ENCODE results near the gene GRPEL2.

Gene GRPEL2

DNA sequence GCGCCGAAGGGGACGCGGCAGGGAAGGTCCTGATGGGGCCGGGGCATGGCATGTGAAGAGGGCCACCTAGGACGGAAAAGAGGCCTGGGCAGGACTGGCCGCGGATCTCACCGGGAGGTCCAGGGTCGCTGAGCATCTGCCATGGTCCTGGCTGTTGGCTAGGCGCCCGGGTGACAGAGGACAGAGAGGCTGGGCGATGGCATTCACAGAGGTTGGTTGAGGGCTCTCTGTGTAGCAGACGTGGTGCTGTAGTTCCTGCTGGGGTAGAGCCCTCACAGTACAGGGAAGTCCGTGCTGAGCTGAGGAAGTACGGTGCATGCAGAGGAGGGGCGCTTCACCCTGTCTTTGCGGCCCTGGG is 13.0 kb downstream of the GRPEL2 start:
- peak; percentile 14 for DNase-seq

DNA sequence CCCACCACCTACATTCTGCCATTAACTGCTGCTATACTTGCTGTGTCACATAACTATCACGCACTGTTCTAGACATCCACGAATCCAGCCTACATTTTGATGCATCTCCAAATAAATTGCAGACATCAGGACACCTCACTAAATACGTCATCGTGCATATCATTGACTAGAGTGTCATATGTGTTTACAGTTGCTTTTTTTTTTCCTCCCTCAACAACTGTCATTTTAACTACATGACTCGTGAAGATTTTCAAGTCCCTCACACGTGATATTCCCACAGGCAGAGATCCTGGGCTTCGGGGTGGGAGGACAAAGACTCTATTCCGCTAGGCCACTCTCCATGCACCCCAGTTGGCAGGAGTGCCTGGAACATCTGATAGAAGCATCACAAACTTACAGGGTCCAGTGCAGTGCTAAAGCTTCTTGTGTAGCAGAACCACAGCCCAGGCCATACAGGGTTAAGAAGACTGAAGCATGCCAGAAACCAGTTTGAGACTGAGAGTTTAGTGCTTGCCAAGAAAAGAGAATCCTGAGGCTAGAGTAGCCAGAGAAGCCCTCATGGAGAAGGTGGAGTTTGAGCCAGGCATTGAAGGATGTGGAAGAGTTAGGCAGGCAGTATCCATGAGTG is 13.7 kb downstream of the GRPEL2 start:
- no peak for DNase-seq

DNA sequence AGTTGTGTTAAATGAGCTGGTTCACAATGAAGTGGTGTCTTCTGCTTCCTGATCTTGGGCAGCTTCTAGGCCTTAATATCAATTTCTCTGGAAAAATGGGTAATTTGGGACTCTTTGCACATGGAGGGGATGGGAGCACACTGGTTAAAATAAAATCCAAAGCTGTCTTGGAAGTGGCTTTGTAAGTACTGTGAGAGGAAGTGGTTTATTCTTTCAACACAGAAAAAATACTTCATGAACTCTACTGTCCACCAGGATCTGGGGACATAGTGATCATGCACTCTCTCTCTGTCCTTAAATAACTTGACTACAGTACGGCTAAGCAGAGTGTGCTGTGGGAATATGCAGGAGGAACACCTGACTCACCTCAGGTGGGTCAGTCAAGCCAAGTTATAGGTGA is 15.0 kb downstream of the GRPEL2 start:
- DNase-seq = no peak

DNA sequence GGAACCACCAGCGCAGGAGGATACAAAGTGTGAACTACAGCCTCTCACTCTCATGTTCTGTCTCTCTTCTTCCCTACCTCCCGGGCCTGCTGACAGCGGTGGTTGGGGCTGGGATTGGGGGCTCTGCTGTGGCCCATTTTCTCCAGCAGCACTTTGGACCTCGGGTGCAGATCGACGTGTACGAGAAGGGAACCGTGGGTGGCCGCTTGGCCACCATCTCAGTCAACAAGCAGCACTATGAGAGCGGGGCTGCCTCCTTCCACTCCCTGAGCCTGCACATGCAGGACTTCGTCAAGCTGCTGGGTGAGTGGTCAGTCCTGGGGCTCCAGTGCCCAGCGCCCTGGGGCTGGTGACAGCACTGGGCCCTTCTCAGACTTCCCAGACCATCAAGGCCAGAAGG is 17.2 kb downstream of the GRPEL2 start:
- DNase-seq = no peak

DNA sequence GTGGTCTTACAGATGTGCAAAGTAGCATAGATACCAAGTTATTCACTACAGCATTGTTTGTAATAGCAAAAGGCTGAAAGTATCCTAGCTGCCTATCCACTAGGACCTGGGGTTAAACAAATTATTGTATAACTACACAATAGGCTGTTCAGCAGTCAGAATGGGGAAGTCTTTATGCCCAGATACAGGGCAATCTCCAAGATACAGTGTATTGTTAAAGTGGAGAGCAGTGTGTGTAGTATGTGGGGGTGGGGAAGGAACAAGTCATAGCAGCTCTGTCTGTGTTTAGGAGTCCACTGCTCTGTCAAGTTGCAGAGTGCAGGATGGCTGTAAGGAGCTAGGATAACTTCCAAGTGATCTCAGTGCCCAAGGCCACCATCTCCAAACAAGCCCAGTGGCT is 18.1 kb downstream of the GRPEL2 start:
- no peak for DNase-seq

DNA sequence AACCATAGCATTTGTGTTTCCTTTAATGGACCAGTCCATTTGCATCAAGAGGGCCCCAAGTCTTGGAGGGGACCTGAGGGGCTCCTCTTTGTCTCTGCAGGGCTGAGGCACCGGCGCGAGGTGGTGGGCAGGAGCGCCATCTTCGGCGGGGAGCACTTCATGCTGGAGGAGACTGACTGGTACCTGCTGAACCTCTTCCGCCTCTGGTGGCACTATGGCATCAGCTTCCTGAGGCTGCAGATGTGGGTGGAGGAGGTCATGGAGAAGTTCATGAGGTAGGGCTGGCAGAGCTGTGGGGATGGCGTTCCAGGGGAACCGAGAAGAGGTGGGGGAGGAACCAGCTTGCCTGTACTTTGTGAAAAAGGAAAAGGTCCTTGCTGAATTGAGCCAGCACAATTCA is 18.6 kb downstream of the GRPEL2 start:
- DNase-seq = no peak

DNA sequence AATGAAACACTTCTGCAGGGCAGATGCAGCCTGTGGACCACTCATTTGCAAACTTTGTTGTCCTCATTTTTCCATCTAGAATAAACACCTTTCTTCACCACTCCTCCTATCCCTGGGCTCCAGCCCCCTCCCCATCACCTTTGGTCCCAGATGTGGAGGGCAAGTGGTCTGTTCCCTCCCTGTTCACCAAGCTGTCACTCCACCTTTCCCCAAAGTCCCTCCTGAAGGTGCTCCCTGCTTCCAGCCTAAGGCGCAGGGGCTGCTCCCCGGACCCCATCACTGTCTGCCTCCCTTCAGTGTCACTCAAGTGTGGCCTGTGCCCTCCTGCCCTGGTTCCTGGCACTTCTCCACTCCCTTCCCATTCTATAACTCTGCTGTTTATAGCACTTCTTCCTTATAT is 19.4 kb downstream of the GRPEL2 start:
- no peak for DNase-seq

DNA sequence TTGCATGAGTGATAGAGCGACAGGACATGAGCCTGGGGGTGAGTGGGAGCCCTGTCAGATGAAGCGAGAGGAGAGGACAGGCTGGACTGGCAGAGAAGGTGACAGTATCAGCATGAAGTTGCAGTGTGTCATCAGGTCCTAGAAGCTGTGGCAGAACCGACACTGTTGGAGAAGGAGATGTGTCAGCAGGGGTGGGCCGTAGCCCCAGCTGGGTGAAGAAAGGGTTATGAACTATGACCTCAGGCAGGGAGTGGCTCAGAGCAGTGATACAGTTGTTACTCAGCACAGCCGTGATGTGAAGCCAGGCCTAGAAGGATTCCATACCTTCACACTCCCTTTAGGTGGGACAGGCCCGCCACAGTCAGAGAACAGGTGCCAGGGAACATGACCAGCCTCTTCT is 20.1 kb downstream of the GRPEL2 start:
- DNase-seq = no peak

DNA sequence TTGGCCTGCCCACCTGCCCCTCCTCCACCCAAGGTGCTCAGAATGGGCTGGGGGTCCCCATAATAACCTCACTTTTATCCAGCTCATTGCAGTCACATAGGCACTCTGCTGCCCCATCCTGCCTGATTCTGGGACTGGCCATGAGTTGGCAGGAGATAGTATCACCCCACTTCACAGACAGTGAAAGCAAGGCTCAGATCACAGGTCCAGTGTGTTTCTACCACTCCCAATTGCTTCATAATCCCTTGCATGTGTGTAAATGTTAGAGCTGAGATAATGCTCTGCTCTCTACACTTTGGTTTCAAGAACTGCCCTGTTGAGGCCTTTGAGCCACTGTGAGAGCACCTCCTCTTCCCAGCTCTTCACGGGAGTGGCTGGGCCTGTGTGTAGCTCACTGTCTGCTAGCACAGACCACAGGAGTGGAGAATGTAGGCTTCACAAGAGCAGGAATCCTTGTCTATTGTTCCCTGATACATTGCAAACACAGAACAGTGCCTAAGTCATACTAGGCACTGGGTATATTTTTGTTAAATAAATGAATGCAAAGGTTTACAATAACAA is 20.9 kb downstream of the GRPEL2 start:
- DNase-seq = no peak

DNA sequence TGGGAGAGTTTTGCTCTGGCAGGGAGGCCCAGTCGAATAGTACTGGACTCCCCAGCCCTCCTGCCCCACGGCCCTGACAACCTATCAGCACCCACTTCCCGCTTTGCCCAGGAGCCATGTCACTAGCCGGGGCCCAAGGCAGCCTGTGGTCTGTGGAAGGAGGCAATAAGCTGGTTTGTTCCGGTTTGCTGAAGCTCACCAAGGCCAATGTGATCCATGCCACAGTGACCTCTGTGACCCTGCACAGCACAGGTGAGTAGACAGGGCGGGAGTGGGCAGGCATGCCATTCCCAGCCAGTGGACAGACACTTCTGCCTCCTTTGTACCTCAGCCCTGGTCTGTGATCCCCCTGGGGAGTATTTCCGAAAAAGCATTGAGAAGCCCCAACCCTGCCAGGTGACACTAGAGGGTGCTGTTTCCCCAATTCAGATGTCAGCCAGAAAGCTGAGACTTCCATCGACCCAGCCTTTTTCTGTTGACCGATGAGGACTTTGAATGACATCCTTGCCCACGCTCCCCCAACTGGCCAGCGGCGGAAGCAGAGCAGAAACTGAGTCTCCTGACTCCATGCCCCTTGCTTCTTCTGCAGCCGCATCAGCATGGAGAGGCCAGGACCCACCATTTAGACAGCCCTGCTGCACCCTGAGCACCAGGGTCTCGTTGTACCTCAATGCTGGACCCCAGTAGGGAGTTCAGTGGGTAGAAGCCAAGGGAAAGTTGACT is 22.1 kb downstream of the GRPEL2 start:
- peak; percentile 52 for DNase-seq

DNA sequence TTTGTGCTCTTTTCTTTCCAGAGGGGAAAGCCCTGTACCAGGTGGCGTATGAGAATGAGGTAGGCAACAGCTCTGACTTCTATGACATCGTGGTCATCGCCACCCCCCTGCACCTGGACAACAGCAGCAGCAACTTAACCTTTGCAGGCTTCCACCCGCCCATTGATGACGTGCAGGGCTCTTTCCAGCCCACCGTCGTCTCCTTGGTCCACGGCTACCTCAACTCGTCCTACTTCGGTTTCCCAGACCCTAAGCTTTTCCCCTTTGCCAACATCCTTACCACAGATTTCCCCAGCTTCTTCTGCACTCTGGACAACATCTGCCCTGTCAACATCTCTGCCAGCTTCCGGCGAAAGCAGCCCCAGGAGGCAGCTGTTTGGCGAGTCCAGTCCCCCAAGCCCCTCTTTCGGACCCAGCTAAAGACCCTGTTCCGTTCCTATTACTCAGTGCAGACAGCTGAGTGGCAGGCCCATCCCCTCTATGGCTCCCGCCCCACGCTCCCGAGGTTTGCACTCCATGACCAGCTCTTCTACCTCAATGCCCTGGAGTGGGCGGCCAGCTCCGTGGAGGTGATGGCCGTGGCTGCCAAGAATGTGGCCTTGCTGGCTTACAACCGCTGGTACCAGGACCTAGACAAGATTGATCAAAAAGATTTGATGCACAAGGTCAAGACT is 22.8 kb downstream of the GRPEL2 start:
- no peak for DNase-seq

DNA sequence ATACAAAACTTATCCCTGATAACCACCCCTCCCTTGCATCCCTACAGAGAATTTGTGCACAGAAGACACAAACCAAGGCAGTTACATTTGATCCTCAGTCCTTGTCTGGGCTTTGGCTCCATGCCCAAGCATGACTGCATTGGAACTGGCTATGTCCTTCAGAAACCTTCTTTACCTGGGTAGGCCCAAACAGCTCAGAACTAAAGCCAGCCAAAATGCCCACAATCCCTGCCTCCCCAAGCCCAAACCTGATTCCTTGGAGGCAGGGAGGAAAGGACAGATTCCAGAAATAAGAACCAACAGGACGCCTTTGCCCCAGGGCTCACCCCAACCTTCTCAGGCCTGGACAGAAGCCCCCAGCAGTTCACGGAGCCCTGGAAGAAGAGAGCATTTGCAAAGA is 25.6 kb downstream of the GRPEL2 start:
- no peak for DNase-seq

DNA sequence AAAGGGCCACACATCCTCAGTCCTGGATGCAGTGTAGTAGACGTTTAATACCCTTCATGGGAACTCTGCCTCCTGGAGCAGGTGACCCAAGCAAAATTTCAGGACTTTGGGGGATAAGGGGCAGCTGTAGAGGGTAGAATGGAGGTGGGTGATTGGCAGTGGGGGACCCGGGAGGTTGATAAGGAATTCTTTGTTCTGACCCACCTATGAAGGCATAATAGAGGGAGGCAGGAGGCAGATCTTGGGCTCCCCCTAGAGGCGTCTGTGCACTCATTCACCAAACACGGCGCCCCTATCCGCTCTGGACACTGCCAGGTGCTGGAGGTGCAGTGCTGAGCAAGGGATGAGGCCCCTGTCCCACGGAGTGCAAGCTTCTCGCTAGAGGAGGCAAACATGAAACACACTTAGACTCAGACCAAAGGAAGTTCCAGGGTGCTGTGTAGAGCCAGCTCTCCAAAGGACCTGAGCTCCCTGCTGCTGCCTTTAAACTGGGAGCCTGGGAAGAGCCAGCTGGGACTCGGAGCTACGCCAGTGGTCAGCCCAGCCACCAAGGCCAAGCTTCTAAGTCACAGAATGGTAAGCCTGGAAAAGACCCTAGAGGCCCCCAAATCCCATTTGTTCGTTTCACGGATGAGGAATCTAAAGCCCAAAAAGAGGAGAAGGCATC is 26.1 kb downstream of the GRPEL2 start:
- peak; percentile 31 for DNase-seq

DNA sequence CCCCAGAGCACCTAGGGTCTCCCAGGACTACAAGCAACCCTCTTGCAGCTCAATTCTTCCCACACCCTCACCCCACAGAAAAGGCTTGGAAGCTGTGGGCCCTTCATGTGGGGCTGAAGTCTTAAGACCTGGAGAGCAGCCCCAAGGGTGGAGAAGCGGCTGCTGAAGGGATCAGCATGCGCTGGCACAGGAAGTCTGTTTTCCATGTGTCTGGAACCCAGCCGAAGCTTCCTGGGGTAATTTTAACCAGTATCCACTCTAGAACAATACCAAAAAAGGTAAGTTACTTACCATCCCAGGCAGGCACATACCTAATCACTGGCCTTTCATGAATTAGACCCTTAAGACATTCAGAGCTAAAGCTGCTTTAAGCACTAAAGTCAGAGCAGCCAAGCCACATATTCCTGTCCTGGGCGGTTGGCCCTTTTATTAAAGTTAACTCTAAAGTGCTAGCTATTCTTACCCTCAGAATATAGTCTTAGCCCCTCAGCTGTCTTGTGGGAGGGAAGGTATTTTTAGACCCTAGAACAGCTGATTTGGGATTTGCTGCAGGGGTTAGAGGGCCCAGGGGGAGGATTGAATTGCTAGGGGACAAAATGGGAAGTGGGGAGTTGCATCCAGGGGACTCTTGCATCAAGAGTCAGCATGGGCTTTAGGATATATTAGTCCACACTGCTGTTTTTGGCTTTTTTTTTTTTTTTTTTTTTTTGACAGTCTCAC is 26.9 kb downstream of the GRPEL2 start:
- no peak for DNase-seq

DNA sequence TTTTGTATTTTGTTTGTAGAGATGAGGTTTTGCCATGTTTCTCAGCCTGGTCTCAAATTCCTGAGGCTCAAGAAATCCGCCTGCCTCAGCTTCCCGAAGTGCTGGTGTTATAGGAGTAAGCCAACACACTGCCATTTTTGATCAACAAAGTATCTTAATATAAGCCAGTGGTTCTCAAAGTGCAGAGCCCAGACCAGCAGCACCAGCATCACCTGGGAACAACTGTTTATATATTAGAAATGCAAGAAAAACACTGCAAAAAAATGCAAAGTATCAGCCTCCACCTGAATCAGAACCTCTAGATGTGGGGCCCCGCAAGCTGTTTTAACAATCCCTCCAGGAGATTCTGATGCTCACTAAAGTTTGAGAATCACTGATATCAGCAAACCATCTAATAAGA is 27.6 kb downstream of the GRPEL2 start:
- DNase-seq = no peak

DNA sequence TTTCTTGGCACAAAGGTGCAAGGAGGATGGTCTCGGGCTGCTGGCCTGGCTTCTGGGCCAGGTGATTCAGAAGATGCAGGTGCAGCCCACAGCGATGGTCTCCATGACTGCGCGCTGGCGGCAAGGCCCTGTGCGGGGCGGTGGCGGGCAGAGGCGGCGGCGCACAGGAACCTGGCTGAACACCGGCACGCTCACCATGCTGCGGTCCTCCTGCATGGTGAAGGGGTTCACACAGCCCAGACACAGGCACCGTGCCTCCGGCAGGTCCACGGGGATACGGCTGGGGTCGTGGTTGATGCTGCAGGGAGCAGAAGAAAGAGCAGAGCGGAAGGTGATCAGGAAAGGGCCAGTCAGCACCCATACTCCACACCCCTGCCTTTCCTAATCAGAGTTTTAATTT is 29.0 kb downstream of the GRPEL2 start:
- DNase-seq = no peak

DNA sequence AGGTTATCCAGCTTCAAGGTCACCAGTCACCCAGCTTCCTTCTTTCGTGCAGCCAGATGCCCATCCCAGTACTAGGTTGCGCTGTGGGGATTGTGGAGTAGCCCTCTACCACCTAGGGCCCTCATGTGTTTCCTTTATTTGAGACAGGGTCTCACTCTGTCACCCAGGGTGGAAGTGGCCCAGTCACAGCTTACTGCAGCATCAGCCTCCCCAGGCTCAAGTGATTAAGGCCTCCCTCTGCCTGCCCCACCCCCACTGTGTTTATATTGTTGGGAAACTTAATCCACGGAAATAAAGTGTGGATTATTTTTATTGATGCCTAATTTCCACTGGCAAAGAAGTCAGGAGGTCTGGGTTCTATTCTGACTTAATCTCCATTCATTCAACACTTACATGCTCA is 29.5 kb downstream of the GRPEL2 start:
- no peak for DNase-seq

DNA sequence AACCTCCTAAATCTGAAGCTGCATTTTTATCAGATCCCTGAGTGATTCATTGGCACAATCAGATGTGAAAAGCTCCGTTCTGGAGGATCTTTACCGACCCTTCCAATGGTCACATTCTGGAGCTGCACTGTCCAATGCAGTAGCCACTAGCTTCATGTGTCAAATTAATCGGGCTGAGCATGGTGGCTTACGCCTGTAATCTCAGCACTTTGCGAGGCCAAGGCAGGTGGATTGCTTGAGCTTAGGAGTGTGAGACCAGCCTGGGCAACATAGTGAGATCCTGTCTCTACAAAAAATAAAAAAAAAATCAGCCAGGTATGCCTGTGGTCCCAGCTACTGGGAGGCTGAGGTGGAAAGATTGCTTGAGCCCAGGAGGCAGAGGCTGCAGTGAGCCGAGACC is 30.1 kb downstream of the GRPEL2 start:
- DNase-seq = no peak

DNA sequence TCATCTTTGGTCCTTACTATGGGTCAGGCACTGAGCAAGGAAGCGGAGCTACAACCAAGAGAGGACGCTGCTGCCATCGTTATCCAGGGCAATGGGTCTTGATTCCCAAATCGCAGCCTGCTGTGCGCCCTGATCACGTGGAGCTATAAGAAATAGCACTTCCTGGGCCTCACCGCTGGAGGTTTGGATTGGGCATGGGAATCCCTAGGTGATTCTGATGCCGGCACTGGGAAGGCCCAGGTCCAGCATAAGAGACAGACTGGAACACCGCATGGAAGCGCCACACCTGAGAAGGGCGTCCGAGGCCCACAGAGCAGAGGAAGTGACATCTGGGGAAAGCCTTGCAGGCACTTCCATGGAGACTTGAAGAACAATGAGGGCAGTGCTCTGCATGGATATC is 30.8 kb downstream of the GRPEL2 start:
- no peak for DNase-seq

DNA sequence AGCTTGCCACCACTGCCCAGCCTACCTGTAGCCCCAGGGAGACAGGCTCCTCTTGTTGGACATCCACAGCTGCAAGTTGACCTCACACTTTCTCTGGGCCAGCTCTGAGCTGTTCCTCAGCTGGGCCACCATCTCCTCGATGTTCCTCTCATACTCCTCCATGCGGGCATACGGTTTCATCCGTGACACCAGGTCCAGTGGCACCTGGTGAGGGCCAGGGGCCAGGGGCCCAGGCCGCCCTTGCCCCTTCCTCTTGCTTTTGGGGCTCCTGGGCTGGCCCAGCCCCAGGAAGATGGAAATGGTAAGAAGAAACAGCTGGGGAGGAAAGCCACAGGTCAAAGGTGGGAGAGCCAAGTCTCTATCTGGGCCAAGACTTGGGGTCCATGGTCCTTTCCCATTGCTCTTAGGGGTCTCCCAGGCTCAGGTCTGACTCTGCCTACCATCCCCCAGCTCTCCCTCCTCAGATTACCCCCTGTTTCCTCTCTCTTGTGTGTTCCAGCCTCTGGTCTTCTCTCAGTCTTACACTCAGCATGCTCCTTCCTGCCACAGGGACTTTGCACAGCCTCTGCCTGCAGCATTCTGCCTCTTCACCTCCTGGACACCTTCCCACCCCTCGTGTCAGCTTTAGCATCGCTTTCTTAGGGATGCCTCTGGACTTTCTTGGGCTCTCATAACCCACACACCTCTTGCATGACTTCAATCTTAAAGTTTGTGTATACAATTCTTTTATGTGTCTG is 31.6 kb downstream of the GRPEL2 start:
- DNase-seq = no peak

DNA sequence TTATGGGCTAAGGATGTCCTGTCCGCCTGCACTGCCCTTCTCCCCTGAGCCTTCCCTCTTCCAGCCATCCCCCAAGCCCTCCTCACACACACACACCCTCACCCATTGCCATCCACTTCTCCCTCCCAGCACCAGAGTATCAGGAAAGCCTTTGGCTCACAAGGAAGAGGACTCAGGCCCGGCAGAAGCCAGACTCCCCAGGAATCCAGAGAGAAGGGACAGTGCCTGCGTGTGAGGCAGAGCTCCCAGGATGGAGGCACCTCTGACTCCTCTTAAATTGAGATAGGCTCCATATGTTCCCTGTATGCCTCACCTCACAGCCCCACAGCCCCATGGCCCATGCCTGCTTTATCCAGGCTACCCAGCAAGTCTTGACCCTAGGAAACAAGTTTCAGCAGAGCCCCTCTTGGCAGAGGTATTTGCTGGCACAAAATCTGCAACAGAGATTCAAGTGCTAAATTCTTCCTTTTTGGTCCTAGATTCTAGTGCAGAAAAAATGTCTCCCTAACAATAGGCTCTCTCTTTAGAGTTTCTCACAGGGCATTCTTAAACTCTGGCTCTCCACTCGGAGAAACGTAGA is 33.0 kb downstream of the GRPEL2 start:
- DNase-seq = no peak
